Activated CD8-positive, alpha-beta T cell treated with anti-CD3 and anti-CD28 coated beads, Interleukin-2, amount 10 ng/mL, durations not matched to agents 7 days and 5 days (primary cell): ENCODE measurements around the gene ZGPAT. TPM values are rescaled to one million over a fixed set of nuclear protein-coding genes. Genes with fewer than 3 reads are reported as not detected.

ENCODE experiments used
- ATAC-seq: fragments of 150-1000 bp; cut with Tn5 transposase; one replicate; pipeline ENCODE4 v1.10.0; 2021; ENCODE audit warnings: moderate library complexity
- CTCF ChIA-PET: fragments of 350-600 bp; sonication (Branson Sonifier 250); formaldehyde crosslinking; loops from one replicate; lab custom pipeline; 2021; ENCODE audit warnings: antibody characterized with exemption; lab: Charles Lee
- POLR2A ChIA-PET: fragments of 350-600 bp; sonication (Branson Sonifier 250); formaldehyde crosslinking; loops from one replicate; lab custom pipeline; 2021; ENCODE audit warnings: antibody characterized with exemption; lab: Charles Lee
- DNase-seq: peaks from one replicate; pipeline ENCODE4 v3.0.0-alpha.2; 2020
- H3K27ac Mint-ChIP-seq: one replicate; pipeline ENCODE4 v1.8.0; 2021; ENCODE audit warnings: mild to moderate bottlenecking, mixed read lengths
- H3K27me3 Mint-ChIP-seq: one replicate; pipeline ENCODE4 v1.8.0; 2021; ENCODE audit warnings: low read depth, mixed read lengths
- H3K36me3 Mint-ChIP-seq: one replicate; pipeline ENCODE4 v1.8.0; 2021; ENCODE audit warnings: low read depth, mixed read lengths
- H3K4me1 Mint-ChIP-seq: one replicate; pipeline ENCODE4 v1.8.0; 2021; ENCODE audit warnings: low read depth, mixed read lengths
- H3K4me3 Mint-ChIP-seq: one replicate; pipeline ENCODE4 v1.8.0; 2021; ENCODE audit warnings: mild to moderate bottlenecking, mixed read lengths
- H3K9me3 Mint-ChIP-seq: one replicate; pipeline ENCODE4 v1.8.0; 2022; ENCODE audit warnings: mixed read lengths; ENCODE audit not compliant: insufficient read depth
- total RNA-seq, 2 experiments: library from RNA; stranded (reverse); gene quantifications; one replicate each; pipeline ENCODE4 v1.2.3, GENCODE V29; 2021

ZGPAT gene
- total RNA-seq, 2 experiments from 2014 or later, result 38.6 to 43.5 TPM

DNA sequence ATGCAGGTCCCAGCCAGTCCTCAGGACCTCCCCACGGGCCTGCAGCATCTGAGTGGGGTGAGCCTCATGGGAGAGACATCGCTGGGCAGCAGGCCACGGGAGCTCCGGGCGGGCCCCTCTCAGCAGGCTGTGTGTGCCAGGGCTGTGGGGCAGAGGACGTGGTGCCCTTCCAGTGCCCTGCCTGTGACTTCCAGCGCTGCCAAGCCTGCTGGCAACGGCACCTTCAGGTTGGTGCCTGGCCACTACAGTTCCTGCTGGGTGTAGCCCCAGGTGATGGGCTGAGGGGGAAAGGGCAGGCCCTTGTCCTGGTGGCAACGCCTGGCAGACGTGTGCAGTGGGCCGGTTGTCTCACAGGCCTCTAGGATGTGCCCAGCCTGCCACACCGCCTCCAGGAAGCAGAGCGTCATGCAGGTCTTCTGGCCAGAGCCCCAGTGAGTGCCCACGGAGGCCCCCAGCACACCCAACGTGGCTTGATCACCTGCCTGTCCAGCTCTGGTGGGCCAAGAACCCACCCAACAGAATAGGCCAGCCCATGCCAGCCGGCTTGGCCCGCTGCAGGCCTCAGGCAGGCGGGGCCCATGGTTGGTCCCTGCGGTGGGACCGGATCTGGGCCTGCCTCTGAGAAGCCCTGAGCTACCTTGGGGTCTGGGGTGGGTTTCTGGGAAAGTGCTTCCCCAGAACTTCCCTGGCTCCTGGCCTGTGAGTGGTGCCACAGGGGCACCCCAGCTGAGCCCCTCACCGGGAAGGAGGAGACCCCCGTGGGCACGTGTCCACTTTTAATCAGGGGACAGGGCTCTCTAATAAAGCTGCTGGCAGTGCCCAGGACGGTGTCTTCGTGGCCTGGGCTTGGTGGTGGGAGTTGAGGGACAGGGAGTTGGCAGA lies 12.2 kb upstream of the ZGPAT start:
- Mint-ChIP-seq H3K4me3 (peak overlapping the region; percentile 8), H3K27ac (no peak overlapping the region), H3K36me3 (peaks cover 28% of the 10 kb centered on the region), H3K27me3 (no peaks in the 10 kb centered on the region), H3K9me3 (no peaks in the 10 kb centered on the region), H3K4me1 (peaks cover 9% of the 10 kb centered on the region)
- ChIA-PET CTCF (no interaction called here), POLR2A (interaction anchor here (0.8 to 1.1 kb wide), 2 partner anchors 9 to 13 kb away, joined by 3 read pairs; no protein-coding TSS in a partner anchor)
- ATAC-seq (no peak), DNase-seq (no peak)

DNA sequence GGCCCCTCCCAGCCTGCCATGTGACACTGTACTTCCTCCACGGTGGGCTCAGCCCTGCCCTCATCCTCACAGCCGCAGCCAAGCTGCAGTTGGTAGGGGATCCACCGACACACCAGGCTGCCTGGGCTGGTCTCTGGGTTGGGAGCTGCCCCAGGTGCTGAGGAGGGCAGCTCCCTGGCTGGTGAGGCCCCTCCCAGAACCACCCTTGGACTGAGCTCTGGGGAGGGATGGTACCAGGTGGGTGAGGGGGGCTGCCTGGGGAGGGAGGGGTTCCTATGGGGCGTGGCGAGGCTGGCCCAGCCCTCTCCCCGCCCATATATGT lies 11.6 kb upstream of the ZGPAT start:
- Mint-ChIP-seq H3K4me3 (no peak overlapping the region), H3K27me3 (no peaks in the 10 kb centered on the region), H3K9me3 (no peaks in the 10 kb centered on the region), H3K27ac (no peak overlapping the region), H3K4me1 (peaks cover 9% of the 10 kb centered on the region), H3K36me3 (peaks cover 27% of the 10 kb centered on the region)
- peak; percentile 31 for ATAC-seq
- ChIA-PET CTCF (no interaction called here), POLR2A (interaction anchor here (0.8 kb wide), 1 partner anchor 12 kb away, joined by 3 read pairs; no protein-coding TSS in a partner anchor)
- peak; percentile 42 for DNase-seq

DNA sequence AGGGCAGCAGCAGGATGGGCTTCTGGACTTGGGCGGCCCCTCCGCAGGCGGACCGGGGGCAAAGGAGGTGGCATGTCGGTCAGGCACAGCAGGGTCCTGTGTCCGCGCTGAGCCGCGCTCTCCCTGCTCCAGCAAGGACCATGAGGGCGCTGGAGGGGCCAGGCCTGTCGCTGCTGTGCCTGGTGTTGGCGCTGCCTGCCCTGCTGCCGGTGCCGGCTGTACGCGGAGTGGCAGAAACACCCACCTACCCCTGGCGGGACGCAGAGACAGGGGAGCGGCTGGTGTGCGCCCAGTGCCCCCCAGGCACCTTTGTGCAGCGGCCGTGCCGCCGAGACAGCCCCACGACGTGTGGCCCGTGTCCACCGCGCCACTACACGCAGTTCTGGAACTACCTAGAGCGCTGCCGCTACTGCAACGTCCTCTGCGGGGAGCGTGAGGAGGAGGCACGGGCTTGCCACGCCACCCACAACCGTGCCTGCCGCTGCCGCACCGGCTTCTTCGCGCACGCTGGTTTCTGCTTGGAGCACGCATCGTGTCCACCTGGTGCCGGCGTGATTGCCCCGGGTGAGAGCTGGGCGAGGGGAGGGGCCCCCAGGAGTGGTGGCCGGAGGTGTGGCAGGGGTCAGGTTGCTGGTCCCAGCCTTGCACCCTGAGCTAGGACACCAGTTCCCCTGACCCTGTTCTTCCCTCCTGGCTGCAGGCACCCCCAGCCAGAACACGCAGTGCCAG lies 11.0 kb upstream of the ZGPAT start, which contains the start of gene TNFRSF6B:
Gene TNFRSF6B (plus strand): TSS at position 25 of the 729 bp plus-strand sequence. CDS start 116 bp downstream, at position 141.
- ChIA-PET CTCF (interaction anchor here (2.3 kb wide), 1 partner anchor 11 kb away, joined by 9 read pairs; the partner anchor contains the start of genes ARFRP1 and ZGPAT), POLR2A (interaction anchor here (0.6 kb wide), 1 partner anchor 158 kb away, joined by 3 read pairs; no protein-coding TSS in a partner anchor)
- Mint-ChIP-seq H3K4me1 (peaks cover 9% of the 10 kb centered on the region), H3K9me3 (no peaks in the 10 kb centered on the region), H3K4me3 (peak within 1 kb of the TSS; percentile 8), H3K27me3 (no peaks in the 10 kb centered on the region), H3K27ac (peak within 1 kb of the TSS; percentile 20), H3K36me3 (peaks cover 23% of the 10 kb centered on the region)
- peak; percentile 22 for ATAC-seq
- no peak for DNase-seq

DNA sequence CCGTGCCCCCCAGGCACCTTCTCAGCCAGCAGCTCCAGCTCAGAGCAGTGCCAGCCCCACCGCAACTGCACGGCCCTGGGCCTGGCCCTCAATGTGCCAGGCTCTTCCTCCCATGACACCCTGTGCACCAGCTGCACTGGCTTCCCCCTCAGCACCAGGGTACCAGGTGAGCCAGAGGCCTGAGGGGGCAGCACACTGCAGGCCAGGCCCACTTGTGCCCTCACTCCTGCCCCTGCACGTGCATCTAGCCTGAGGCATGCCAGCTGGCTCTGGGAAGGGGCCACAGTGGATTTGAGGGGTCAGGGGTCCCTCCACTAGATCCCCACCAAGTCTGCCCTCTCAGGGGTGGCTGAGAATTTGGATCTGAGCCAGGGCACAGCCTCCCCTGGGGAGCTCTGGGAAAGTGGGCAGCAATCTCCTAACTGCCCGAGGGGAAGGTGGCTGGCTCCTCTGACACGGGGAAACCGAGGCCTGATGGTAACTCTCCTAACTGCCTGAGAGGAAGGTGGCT lies 10.4 kb upstream of the ZGPAT start:
- Mint-ChIP-seq H3K4me3 (no peak overlapping the region), H3K27me3 (no peaks in the 10 kb centered on the region), H3K4me1 (peaks cover 9% of the 10 kb centered on the region), H3K9me3 (no peaks in the 10 kb centered on the region), H3K27ac (peak overlapping the region; percentile 20), H3K36me3 (peaks cover 19% of the 10 kb centered on the region)
- ChIA-PET CTCF (interaction anchor here (2.3 kb wide), 1 partner anchor 10 kb away, joined by 9 read pairs; the partner anchor contains the start of genes ARFRP1 and ZGPAT), POLR2A (interaction anchor here (0.6 to 0.7 kb wide), 2 partner anchors 159 to 171 kb away, joined by 3 read pairs; no protein-coding TSS in a partner anchor)
- no peak for ATAC-seq
- no peak for DNase-seq

DNA sequence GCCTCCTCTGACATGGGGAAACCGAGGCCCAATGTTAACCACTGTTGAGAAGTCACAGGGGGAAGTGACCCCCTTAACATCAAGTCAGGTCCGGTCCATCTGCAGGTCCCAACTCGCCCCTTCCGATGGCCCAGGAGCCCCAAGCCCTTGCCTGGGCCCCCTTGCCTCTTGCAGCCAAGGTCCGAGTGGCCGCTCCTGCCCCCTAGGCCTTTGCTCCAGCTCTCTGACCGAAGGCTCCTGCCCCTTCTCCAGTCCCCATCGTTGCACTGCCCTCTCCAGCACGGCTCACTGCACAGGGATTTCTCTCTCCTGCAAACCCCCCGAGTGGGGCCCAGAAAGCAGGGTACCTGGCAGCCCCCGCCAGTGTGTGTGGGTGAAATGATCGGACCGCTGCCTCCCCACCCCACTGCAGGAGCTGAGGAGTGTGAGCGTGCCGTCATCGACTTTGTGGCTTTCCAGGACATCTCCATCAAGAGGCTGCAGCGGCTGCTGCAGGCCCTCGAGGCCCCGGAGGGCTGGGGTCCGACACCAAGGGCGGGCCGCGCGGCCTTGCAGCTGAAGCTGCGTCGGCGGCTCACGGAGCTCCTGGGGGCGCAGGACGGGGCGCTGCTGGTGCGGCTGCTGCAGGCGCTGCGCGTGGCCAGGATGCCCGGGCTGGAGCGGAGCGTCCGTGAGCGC lies 9.8 kb upstream of the ZGPAT start:
- no peaks in the 10 kb centered on the region for H3K9me3 Mint-ChIP-seq
- CTCF ChIA-PET, result interaction anchor here (2.3 kb wide), 1 partner anchor 10 kb away, joined by 9 read pairs; the partner anchor contains the start of genes ARFRP1 and ZGPAT
- ATAC-seq, result no peak
- H3K4me1 Mint-ChIP-seq, result peaks cover 9% of the 10 kb centered on the region
- H3K36me3 Mint-ChIP-seq, result peaks cover 15% of the 10 kb centered on the region
- no peak overlapping the region for H3K27ac Mint-ChIP-seq
- H3K27me3 Mint-ChIP-seq, result no peaks in the 10 kb centered on the region
- POLR2A ChIA-PET, result interaction anchor here (0.7 to 1.5 kb wide), 2 partner anchors 10 to 172 kb away, joined by 3 to 6 read pairs; partner anchors contain the start of genes ARFRP1 and ZGPAT
- H3K4me3 Mint-ChIP-seq, result no peak overlapping the region
- no peak for DNase-seq

DNA sequence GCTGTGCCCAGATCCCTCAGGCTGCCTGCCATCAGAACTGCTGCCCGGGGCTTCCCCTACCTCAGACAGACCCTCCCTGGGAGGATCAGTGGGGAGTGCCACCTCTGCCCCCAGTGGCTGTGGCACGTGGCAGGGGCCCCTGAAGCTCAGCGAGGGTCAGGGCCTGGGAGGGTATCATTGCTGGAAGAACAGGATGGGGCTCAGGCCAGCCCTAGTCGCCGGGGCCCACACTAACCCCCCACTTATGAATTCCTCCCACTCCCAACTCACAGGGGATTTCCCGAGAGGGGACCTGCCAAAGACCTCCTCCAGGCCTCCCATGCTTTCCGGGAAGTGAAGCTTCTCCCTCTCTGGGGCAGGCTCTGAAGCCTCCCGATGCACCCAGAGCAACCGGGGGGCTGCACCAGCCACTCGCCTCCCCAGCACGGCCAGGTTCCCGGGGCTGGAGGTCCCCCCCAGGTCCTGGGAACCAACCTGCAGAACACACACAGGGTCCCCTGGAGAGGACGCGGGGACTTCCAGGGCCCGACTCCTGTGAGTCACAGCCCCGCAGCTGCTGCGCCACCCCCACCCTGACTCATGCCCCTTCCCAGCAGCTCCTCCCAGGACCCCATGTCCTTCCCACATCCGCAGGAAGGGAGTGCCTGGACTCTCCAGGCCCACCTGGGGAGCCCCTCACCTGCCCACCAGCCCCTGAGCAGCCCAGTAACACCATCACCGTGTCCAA lies 8.9 kb upstream of the ZGPAT start:
- Mint-ChIP-seq H3K27ac (no peak overlapping the region), H3K4me1 (peaks cover 9% of the 10 kb centered on the region), H3K36me3 (peaks cover 11% of the 10 kb centered on the region), H3K9me3 (no peaks in the 10 kb centered on the region), H3K4me3 (no peak overlapping the region), H3K27me3 (no peaks in the 10 kb centered on the region)
- no peak for DNase-seq
- ChIA-PET CTCF (interaction anchor here (2.3 kb wide), 1 partner anchor 9 kb away, joined by 9 read pairs; the partner anchor contains the start of genes ARFRP1 and ZGPAT), POLR2A (interaction anchor here (1.5 kb wide), 1 partner anchor 9 kb away, joined by 6 read pairs; the partner anchor contains the start of genes ARFRP1 and ZGPAT)
- no peak for ATAC-seq

DNA sequence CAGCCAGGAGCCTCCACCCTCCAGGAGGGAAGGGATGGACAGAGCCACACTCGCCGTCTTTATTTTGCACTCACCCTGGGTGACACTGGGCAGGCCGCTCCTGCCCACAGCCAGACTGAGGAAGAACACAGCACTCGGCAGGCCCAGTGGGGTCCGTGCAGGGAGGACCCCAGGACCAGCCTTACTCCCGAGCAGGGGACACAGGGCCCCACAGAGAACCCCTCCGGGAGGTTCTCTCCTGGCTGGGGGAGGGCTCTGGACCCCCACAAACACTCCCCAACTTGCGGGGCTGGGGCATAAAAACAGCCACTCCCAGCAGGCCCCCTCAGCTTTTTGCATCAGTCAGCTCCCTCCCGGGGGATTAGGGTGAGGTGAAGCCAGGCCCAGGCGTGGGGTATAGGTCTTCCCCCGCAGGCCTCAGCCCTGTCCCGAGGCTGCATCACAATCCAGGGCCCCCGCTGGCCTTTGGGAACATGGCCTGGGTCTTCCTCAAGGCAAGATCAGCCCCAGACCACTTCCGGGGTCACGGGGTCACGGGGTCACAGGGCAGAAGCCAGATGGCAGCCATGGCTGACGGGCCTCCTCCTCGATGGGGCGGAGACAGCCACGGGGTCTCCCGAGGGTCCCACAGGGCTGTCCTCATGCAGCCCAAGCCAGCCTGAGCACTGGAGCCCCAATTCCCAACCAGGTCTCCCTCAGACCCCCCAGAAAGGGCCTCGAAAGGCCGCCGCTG lies 8.2 kb upstream of the ZGPAT start:
- Mint-ChIP-seq H3K4me1 (peaks cover 9% of the 10 kb centered on the region), H3K4me3 (no peak overlapping the region), H3K36me3 (peaks cover 7% of the 10 kb centered on the region), H3K9me3 (no peaks in the 10 kb centered on the region), H3K27me3 (no peaks in the 10 kb centered on the region), H3K27ac (no peak overlapping the region)
- ATAC-seq (no peak), DNase-seq (no peak)
- ChIA-PET POLR2A (interaction anchor here (1.5 kb wide), 1 partner anchor 9 kb away, joined by 6 read pairs; the partner anchor contains the start of genes ARFRP1 and ZGPAT), CTCF (no interaction called here)

DNA sequence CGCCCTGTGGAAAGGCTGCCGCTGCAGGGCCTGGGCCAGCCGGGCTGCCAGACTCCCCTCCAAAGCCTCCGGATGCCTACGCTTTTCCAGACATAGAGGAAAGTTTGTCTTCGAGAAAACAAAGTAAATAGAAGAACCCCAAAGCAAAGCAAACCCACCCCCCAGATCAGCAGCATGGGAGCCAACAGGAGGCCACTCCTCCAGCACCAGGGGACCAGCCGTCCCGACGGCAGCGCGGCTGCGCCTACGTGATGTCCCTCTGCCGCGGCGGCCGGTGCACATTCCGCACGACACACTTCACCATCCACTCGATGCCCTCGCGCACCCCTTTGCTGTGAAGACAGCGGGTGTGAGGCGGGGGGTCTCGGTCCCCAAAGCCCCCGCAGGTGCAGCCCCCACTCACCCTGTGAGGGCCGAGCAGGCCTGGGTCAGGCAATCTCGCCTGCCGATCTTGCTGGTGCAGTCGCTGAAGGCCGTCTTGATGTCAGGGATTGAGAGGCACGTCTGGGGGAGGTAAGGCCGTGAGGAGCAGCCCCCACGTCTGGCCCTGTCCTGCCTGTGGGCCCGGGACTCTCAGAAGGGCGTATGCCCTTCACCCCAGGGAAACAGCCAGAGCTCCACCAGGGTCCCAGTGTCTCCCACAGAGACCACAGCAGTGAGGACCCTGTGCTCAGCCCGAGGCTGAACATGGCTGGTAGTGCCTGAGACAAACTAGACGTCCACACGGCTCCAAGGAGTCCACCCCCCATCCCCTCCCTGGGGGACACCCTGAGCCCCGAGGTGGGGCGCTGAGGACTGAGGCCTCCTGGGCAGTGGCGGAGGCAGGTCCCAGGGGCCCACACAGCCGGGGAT lies 7.4 kb upstream of the ZGPAT start:
- H3K27ac Mint-ChIP-seq, result no peak overlapping the region
- H3K36me3 Mint-ChIP-seq, result peaks cover 12% of the 10 kb centered on the region
- no peak for ATAC-seq
- peaks cover 9% of the 10 kb centered on the region for H3K4me1 Mint-ChIP-seq
- H3K4me3 Mint-ChIP-seq, result no peak overlapping the region
- H3K9me3 Mint-ChIP-seq, result no peaks in the 10 kb centered on the region
- ChIA-PET CTCF (interaction anchor here (0.9 kb wide), 1 partner anchor 36 kb away, joined by 3 read pairs; the partner anchor contains the start of gene LIME1), POLR2A (no interaction called here)
- no peaks in the 10 kb centered on the region for H3K27me3 Mint-ChIP-seq
- no peak for DNase-seq

DNA sequence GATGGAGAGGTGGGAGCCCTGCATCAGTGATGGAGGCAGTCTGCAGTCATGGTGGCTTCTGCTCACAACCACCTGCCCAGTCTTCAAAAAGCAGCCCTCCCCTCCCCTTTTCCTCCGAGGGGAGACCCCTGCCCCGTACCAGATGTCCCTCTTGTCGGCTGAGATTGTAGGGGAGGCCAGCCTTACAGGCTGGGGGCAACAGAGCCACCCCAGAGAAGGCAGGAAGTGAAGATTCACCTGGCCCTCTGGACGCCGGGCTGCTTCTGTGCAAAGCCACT lies 6.8 kb upstream of the ZGPAT start:
- Mint-ChIP-seq H3K27ac (no peak overlapping the region), H3K4me3 (no peak overlapping the region), H3K4me1 (peaks cover 11% of the 10 kb centered on the region), H3K9me3 (no peaks in the 10 kb centered on the region), H3K27me3 (no peaks in the 10 kb centered on the region), H3K36me3 (peaks cover 16% of the 10 kb centered on the region)
- no peak for DNase-seq
- CTCF ChIA-PET, result interaction anchor here (0.9 kb wide), 1 partner anchor 35 kb away, joined by 3 read pairs; the partner anchor contains the start of gene LIME1
- no peak for ATAC-seq
- POLR2A ChIA-PET, result no interaction called here
